H1 (cell line): ENCODE data around the gene TUBD1. TPM values are rescaled to one million over a fixed set of nuclear protein-coding genes. Genes with fewer than 3 reads are reported as not detected.

Experiments
- BRCA1 ChIP-seq: IDR thresholded peaks from 2 replicates; pipeline ENCODE4 v1.6.1; 2012; ENCODE audit warnings: low read depth, low read length, improper control_type of control experiment
- POLR2A ChIP-seq, 2 experiments: IDR thresholded peaks; 1 replicate in 1 of 2; 2 replicates in 1 of 2; pipeline ENCODE4 v1.6.1; 2011; ENCODE audit warnings: low read depth in 2 of 2, low read length in 2 of 2, mild to moderate bottlenecking in 2 of 2; ENCODE audit errors: control extremely low read depth in 1 of 2
- polyA plus RNA-seq, 7 experiments: library from polyadenylated mRNA; depleted of rRNA in 3 of 7; stranded (reverse) in 5 of 7; unstranded in 2 of 7; fragments of >200 nt in 5 of 7; fragments of 200-250 nt in 2 of 7; gene quantifications; 1 replicate in 5 of 7; 2 replicates in 1 of 7; 4 replicates in 1 of 7; pipeline versions ENCODE4 v1.2.1 to v1.2.3, GENCODE V29; 2011 to 2013; ENCODE audit warnings: missing spikeins in 2 of 7, mixed read lengths in 2 of 7
- total RNA-seq: library from RNA; stranded (reverse); fragmentation: NEBNext Ultra II Directional; extraction: Animal tissue kit (Norgen Biotek cat#: 25700); gene quantifications from 2 replicates; pipeline ENCODE4 v1.2.1, GENCODE V29; 2021

The TUBD1 gene
- total and polyA plus RNA-seq, 2 of the 8 experiments (the other 6 are each of a cell fraction or from before 2014, with no cell fraction given): 9.1 to 17.5 TPM

DNA sequence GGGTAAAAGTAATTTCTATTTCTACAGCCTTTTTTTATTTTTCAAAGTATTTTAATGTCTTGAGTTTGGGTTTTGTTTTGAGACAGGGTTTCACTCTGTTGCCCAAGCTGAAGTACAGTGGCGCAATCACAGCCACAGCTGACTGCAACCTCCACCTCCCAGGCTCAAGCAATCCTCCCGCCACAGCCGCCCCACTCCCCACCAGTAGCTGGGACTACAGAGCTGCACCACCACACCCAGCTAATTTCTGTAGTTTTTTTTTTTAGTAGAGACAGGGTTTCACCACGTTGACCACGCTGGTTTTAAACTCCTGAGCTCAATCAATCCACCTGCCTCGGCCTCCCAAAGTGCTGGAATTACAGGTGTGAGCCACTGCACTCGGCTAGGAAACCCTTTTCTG, 44.0 kb downstream of the TUBD1 start (continued):
- no peak for TF ChIP-seq POLR2A (IDR thresholded peaks at IDR 0.05; ENCODE audit: control extremely low read depth in 1 of 2, low read depth in 2 of 2, low read length in 2 of 2)
- TF ChIP-seq BRCA1: no peak
